ENCODE measurements around the gene TMED7. TPM values are rescaled to one million over a fixed set of nuclear protein-coding genes. Genes with fewer than 3 reads are reported as not detected.
A peak's percentile ranks its signal among the peaks of the same experiment; 100 is the strongest.

The TMED7 gene
- total RNA-seq, 2 experiments from 2014 or later: 39.9 to 44.6 TPM

GRCh38 chr5:115634343-115635132 lies 8.7 kb upstream of the TMED7 start:
- CTCF ChIA-PET: interaction anchor here (0.9 to 3.7 kb wide), 24 partner anchors 8 to 442 kb away, joined by 3 to 15 read pairs (median 4); partner anchors contain the start of genes CDO1 and TMED7
- POLR2A ChIA-PET: interaction anchor here (1.0 to 1.6 kb wide), 3 partner anchors 10 to 435 kb away, joined by 3 to 4 read pairs (median 3); partner anchors contain the start of gene TICAM2

GRCh38 chr5:115629903-115630302 lies 4.1 kb upstream of the TMED7 start:
- no peak for ATAC-seq
- no peaks in the 10 kb centered on the region for H3K36me3 Mint-ChIP-seq (ENCODE audit: low read depth)
- CTCF ChIA-PET: interaction anchor here (1.2 to 1.7 kb wide), 3 partner anchors 14 to 212 kb away, joined by 3 to 4 read pairs (median 3); partner anchors contain the start of genes AP3S1 and ATG12
- no peak for TF ChIP-seq CTCF (IDR thresholded peaks at IDR 0.05)
- no peaks in the 10 kb centered on the region for H3K9me3 Mint-ChIP-seq
- H3K27me3 Mint-ChIP-seq: peaks cover 5% of the 10 kb centered on the region
- intact Hi-C loops (cut with micrococcal nuclease): no loop called here
- no peak overlapping the region for H3K27ac Mint-ChIP-seq
- POLR2A ChIA-PET: no interaction called here
- DNase-seq: no peak
- peaks cover 18% of the 10 kb centered on the region for H3K4me1 Mint-ChIP-seq (ENCODE audit: low read depth)
- no peak overlapping the region for H3K4me3 Mint-ChIP-seq

More at GRCh38 chr5:115634343-115635132, 8.7 kb upstream of the TMED7 start:
- Mint-ChIP-seq H3K4me3 (peak overlapping the region; percentile 29), H3K27me3 (peaks cover 21% of the 10 kb centered on the region), H3K27ac (no peak overlapping the region), H3K9me3 (no peaks in the 10 kb centered on the region), H3K36me3 (ENCODE audit: low read depth) (no peaks in the 10 kb centered on the region), H3K4me1 (ENCODE audit: low read depth) (peaks cover 45% of the 10 kb centered on the region)
- peak; percentile 67 for ATAC-seq
- intact Hi-C loops (cut with micrococcal nuclease): loop anchor here (2.0 kb wide), 3 partner anchors 196 to 434 kb away; no protein-coding TSS in a partner anchor
- TF ChIP-seq CTCF (IDR thresholded peaks at IDR 0.05): peak; percentile 92
- DNase-seq: peak; percentile 95

- no peak for TF ChIP-seq CTCF (IDR thresholded peaks at IDR 0.05)
- ATAC-seq: no peak
- Mint-ChIP-seq H3K4me3 (no peak overlapping the region), H3K4me1 (ENCODE audit: low read depth) (peaks cover 15% of the 10 kb centered on the region), H3K27ac (no peak overlapping the region), H3K36me3 (ENCODE audit: low read depth) (peaks cover 3% of the 10 kb centered on the region), H3K27me3 (no peaks in the 10 kb centered on the region), H3K9me3 (no peaks in the 10 kb centered on the region)
- ChIA-PET POLR2A (interaction anchor here (1.1 kb wide), 1 partner anchor 25 kb away, joined by 3 read pairs; the partner anchor contains the start of gene TICAM2), CTCF (interaction anchor here (1.0 to 2.0 kb wide), 3 partner anchors 203 to 452 kb away, joined by 3 to 11 read pairs (median 3); no protein-coding TSS in a partner anchor)
- intact Hi-C loops (cut with micrococcal nuclease): no loop called here
- DNase-seq: no peak
Observed at GRCh38 chr5:115627295-115627865, 1.5 kb upstream of the TMED7 start.

DNA sequence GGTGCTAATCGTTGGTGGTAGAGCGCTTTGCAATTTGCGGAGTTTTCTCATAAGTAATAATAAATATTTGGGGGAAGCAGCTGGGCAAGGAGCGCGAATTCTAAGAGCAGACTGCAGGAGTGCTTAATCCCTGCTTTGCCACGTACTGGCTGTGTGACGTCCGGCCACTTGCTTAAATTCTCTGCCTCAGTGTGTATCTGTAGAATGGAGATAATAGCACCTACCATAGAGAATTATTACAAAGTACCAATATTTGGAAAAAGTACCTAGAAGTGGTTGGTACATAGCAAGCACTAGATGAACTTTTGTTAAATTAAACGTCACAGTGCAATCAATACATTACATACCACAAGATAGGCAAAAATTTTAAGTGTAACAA lies 598 bp upstream of the TMED7 start:
- Mint-ChIP-seq H3K36me3 (ENCODE audit: low read depth) (peaks cover 9% of the 10 kb centered on the region), H3K27ac (peak overlapping the region; percentile 90), H3K4me3 (no peak overlapping the region), H3K27me3 (no peaks in the 10 kb centered on the region), H3K4me1 (ENCODE audit: low read depth) (peaks cover 23% of the 10 kb centered on the region), H3K9me3 (no peaks in the 10 kb centered on the region)
- DNase-seq (no peak), ATAC-seq (peak; percentile 21)
- intact Hi-C loops (cut with micrococcal nuclease): no loop called here
- TF ChIP-seq CTCF (IDR thresholded peaks at IDR 0.05): no peak
- POLR2A ChIA-PET: interaction anchor here (0.8 kb wide), 1 partner anchor 12 kb away, joined by 3 read pairs; no protein-coding TSS in a partner anchor
- CTCF ChIA-PET: interaction anchor here (1.0 to 3.8 kb wide), 4 partner anchors 8 to 453 kb away, joined by 3 to 24 read pairs (median 3); no protein-coding TSS in a partner anchor

All from activated CD8-positive, alpha-beta T cell treated with anti-CD3 and anti-CD28 coated beads for 36 hours (primary cell).